Measurements from ENCODE around the gene TRMT1. TPM values are rescaled to one million over a fixed set of nuclear protein-coding genes. Genes with fewer than 3 reads are reported as not detected.

TRMT1 gene
- total RNA-seq, 1 experiment from 2014 or later, result 52.0 TPM

GRCh38 chr19:13139633-13140311, 23.2 kb upstream of the TRMT1 start:
- intact Hi-C loops (cut with micrococcal nuclease; ENCODE audit: unreplicated experiment) (no loop called here), in situ Hi-C loops (cut with HindIII; ENCODE audit: low pct_unique_long_range_greater_than_20kb, low sequenced_read_pairs) (no loop called here)
- H3K27ac ChIP-seq (ENCODE audit: low read length), result no peak overlapping the region
- ChIA-PET CTCF (no interaction called here), POLR2A (no interaction called here)
- H3K4me1 ChIP-seq (ENCODE audit: control insufficient read depth, insufficient read depth, low read length), result no peaks in the 10 kb centered on the region
- no peaks in the 10 kb centered on the region for H3K9me3 ChIP-seq (ENCODE audit: control insufficient read depth, insufficient read depth, low read depth, low read length)
- DNase-seq (ENCODE audit: low read depth, low spot score) (no peak), ATAC-seq (no peak)
- no peak overlapping the region for H3K4me3 ChIP-seq (ENCODE audit: low read depth in 2 of 2, low read length in 2 of 2)
- TF ChIP-seq REST (IDR thresholded peaks at IDR 0.05; ENCODE audit: insufficient read depth in 1 of 2, low read depth in 2 of 2, low read length in 1 of 2) (no peak), TCF7L2 (IDR thresholded peaks at IDR 0.05; ENCODE audit: low read depth, low read length) (no peak), SIN3A (IDR thresholded peaks at IDR 0.05; ENCODE audit: borderline replicate concordance, insufficient read depth, low read depth, low read length) (no peak), CTCF (IDR thresholded peaks at IDR 0.05) (no peak), POLR2AphosphoS5 (IDR thresholded peaks at IDR 0.05; ENCODE audit: low read depth, low read length) (no peak)
- no peaks in the 10 kb centered on the region; the same call in 1 of the 2 replicates for H3K36me3 ChIP-seq (ENCODE audit: control insufficient read depth, insufficient read depth, low read length)
- BruUV-seq (replicated peaks), result TSS peak; percentile 75
- no peaks in the 10 kb centered on the region for H3K27me3 ChIP-seq (ENCODE audit: control insufficient read depth, insufficient read depth, low read length)

GRCh38 chr19:13138916-13139198, 22.3 kb upstream of the TRMT1 start:
- H3K27ac ChIP-seq (ENCODE audit: low read length), result no peak overlapping the region
- no peaks in the 10 kb centered on the region for H3K4me1 ChIP-seq (ENCODE audit: control insufficient read depth, insufficient read depth, low read length)
- intact Hi-C loops (cut with micrococcal nuclease; ENCODE audit: unreplicated experiment) (no loop called here), in situ Hi-C loops (cut with HindIII; ENCODE audit: low pct_unique_long_range_greater_than_20kb, low sequenced_read_pairs) (no loop called here)
- H3K4me3 ChIP-seq (ENCODE audit: low read depth in 2 of 2, low read length in 2 of 2), result no peak overlapping the region
- ChIA-PET CTCF (no interaction called here), POLR2A (no interaction called here)
- H3K27me3 ChIP-seq (ENCODE audit: control insufficient read depth, insufficient read depth, low read length), result no peaks in the 10 kb centered on the region
- H3K9me3 ChIP-seq (ENCODE audit: control insufficient read depth, insufficient read depth, low read depth, low read length), result no peaks in the 10 kb centered on the region
- no peak for DNase-seq (ENCODE audit: low read depth, low spot score)
- no peak for ATAC-seq
- H3K36me3 ChIP-seq (ENCODE audit: control insufficient read depth, insufficient read depth, low read length), result no peaks in the 10 kb centered on the region; the same call in 1 of the 2 replicates
- BruUV-seq (replicated peaks), result no TSS peak
- TF ChIP-seq SIN3A (IDR thresholded peaks at IDR 0.05; ENCODE audit: borderline replicate concordance, insufficient read depth, low read depth, low read length) (no peak), CTCF (IDR thresholded peaks at IDR 0.05) (no peak), TCF7L2 (IDR thresholded peaks at IDR 0.05; ENCODE audit: low read depth, low read length) (no peak), REST (IDR thresholded peaks at IDR 0.05; ENCODE audit: insufficient read depth in 1 of 2, low read depth in 2 of 2, low read length in 1 of 2) (no peak), POLR2AphosphoS5 (IDR thresholded peaks at IDR 0.05; ENCODE audit: low read depth, low read length) (no peak)

Measured in Panc1 (cell line).